Nucleus accumbens (tissue), 56 donors: ENCODE measurements around the gene TMEM237.
A peak's percentile ranks its signal among the peaks of the same experiment; 100 is the strongest.

Experiments used
- DNase-seq, 56 donors: peaks; one replicate each; lab custom pipeline; 2025; lab: John Stamatoyannopoulos, UW

TMEM237 gene

GRCh38 chr2:201642579-201643215 lies 606 bp downstream of the TMEM237 start:
- peak in 55 of 56 donors; percentile 5 to 87 (median 72) for DNase-seq

- DNase-seq = peak in 8 of 56 donors; percentile 53 to 86 (median 67)
These were observed 1.2 kb downstream of the TMEM237 start for GRCh38 chr2:201642086-201642578.

GRCh38 chr2:201639205-201639604 lies 4.1 kb downstream of the TMEM237 start:
- DNase-seq = no peak

GRCh38 chr2:201638326-201638725 lies 5.0 kb downstream of the TMEM237 start:
- no peak for DNase-seq

GRCh38 chr2:201633661-201634249 lies 9.5 kb downstream of the TMEM237 start:
- no peak for DNase-seq

GRCh38 chr2:201631041-201631440 lies 12.3 kb downstream of the TMEM237 start:
- no peak for DNase-seq

GRCh38 chr2:201630577-201630976 lies 12.7 kb downstream of the TMEM237 start:
- no peak for DNase-seq

GRCh38 chr2:201628545-201628944 lies 14.8 kb downstream of the TMEM237 start:
- no peak for DNase-seq

GRCh38 chr2:201622306-201622970 lies 20.9 kb downstream of the TMEM237 start:
- no peak for DNase-seq

GRCh38 chr2:201621293-201621999 lies 21.9 kb downstream of the TMEM237 start:
- no peak for DNase-seq

- DNase-seq = peak in 47 of 56 donors; percentile 0 to 74 (median 17)
These were observed 24.3 kb downstream of the TMEM237 start for GRCh38 chr2:201618744-201619662.

- no peak for DNase-seq
These were observed 35.3 kb downstream of the TMEM237 start for GRCh38 chr2:201608021-201608420.

GRCh38 chr2:201607568-201607967 lies 35.7 kb downstream of the TMEM237 start:
- DNase-seq = no peak

GRCh38 chr2:201600906-201601305 lies 42.4 kb downstream of the TMEM237 start:
- DNase-seq = no peak

GRCh38 chr2:201597397-201597796 lies 45.9 kb downstream of the TMEM237 start:
- no peak for DNase-seq

GRCh38 chr2:201580486-201580885 lies 62.8 kb downstream of the TMEM237 start:
- DNase-seq = no peak

- DNase-seq = no peak
These were observed 63.8 kb downstream of the TMEM237 start for GRCh38 chr2:201579536-201579935.

GRCh38 chr2:201575971-201576370 lies 67.3 kb downstream of the TMEM237 start:
- DNase-seq = no peak

- DNase-seq = no peak
These were observed 68.5 kb downstream of the TMEM237 start for GRCh38 chr2:201574766-201575165.
